ENCODE data around the gene C14orf93.

The C14orf93 gene, protein sequence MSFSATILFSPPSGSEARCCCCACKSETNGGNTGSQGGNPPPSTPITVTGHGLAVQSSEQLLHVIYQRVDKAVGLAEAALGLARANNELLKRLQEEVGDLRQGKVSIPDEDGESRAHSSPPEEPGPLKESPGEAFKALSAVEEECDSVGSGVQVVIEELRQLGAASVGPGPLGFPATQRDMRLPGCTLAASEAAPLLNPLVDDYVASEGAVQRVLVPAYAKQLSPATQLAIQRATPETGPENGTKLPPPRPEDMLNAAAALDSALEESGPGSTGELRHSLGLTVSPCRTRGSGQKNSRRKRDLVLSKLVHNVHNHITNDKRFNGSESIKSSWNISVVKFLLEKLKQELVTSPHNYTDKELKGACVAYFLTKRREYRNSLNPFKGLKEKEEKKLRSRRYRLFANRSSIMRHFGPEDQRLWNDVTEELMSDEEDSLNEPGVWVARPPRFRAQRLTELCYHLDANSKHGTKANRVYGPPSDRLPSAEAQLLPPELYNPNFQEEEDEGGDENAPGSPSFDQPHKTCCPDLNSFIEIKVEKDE

DNA sequence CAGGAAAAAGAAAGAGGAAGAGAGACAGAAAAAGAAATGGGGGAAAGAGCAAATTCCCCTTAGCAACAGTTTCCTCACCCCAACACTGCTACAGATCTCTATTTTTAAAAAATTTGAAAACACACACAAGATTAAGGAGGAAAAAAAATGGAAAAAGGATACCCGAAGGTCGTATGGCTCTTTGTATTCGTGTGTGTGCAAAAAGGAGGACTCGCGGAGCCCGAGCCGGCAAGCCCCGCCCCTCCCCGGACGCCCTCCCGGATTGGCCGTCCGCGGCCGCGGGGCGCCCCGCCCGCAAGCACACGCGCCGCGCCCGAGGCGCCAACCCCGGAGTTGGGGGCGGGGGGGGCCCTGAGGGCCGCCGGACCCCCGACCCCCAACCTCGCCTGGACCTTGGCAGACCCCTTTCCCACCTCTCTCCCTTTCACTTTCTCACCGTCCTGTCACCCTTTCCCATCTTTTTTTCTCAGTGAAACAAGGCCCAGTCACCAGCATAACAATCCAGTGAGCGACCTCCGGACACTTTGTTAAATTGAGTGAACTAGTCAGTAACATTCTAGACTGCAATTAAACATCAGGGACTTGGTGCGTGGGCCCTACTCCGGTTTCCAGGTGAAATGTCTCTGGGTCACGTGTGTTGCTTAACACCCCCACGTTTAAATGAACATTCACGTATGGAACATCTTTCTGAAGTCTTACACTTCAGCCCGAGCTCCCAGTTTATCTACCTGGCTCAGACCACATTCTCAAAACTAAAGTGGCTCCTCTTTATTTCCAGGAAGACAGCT is at the start of gene C14orf93:
Gene C14orf93 (minus strand): TSS at position 205 of the 788 bp plus-strand sequence. CDS start 11,120 bp downstream, outside the sequence.
- peak; percentile 63 to 83 for DNase-seq (ENCODE audit: low read depth in 2 of 2)

DNA sequence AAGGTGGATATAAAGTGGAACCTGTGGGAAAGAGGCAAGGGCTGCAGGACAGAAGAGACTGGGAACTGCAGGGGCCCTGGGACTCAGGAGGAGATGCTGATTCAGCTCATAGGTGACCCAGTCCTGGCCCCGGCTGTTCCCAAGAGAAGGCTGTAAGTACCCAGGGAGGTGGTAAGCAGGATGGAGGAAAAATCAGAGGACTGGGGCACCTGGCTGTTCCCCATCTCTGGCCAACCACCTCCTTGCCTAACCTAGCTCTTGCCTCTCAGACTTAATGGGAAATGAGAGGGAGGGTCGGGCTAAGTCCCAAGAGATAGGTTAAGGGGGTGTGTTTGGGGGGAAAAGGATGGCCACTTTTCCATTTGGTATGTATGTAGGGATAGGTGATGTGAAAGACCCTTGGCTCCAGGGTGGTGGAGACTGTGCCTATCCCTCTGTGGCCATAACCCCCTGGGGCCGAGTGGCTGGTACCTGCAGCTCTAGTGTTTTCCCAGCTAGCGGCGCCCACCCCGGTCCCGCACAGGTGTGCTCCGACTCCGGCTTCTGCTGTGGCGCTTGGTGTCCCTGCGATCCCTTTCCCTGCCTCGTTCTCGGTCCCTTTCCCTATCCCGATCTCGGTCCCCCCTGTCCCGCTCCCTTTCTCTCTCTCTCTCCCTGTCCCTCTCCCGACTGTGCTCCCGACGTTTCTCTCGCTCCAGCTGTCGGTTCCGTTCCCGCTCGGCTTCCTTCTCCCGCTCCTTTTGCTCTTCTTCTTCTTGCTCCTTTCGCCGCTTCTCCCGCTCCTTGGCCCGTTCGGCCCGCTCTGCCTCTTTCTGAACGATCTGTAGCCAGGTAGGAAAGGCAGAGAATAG is 48.9 kb upstream of the C14orf93 start:
- no peak for DNase-seq (ENCODE audit: low read depth in 2 of 2)

DNA sequence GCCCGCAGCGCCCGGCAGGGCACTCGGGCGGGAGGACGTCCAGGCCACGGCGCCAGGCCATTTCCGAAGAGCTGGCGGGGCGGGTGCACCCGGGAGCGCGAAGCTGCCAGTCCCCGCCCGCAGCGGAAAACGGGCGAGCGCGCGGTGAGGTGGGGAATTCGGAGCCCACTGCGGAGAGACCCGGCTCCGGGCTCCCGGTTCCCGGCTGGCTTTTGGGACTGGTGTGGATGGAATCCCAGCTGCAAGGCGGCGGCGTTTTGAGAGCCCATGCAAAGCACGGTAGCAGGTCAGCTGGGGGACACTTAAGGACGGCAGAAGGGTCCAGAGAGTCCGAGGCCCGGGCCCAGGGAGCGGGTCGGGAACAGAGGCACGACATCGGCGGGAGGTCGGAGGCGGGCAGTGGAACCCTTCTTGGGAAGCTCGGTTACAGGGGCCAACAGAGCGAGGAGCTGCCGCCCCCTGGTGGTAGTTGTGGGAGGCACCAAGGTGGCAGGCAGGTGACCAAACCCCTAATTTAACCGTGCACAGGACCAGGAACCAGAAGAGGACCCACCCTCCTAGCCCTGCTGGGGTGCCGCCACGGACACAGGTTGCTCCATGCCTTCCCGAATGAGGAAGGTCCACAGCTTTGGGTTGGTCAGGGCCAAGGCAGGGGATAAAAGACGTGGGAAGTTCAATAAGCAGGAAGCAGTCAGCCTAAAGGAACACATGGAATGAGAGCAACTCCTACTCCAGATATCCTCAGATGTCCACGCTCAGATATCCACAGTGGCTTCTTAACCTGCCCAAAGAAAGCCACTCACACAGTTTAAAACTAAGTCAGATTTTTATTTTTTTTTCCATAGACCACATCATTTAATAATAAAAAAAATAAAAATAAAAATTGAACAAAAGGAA is 48.1 kb upstream of the C14orf93 start:
- peak; percentile 73 to 83 for DNase-seq (ENCODE audit: low read depth in 2 of 2)

- peak in 1 of 2 donors; percentile 47 for DNase-seq (ENCODE audit: low read depth in 2 of 2)
Measured at GRCh38 chr14:23056956-23057756, 47.2 kb upstream of the C14orf93 start, which contains the start of gene CDH24. CDH24 (minus strand) TSS chr14:23057520; CDS start chr14:23055733, 1,787 bp downstream.

- peak; percentile 34 to 44 for DNase-seq (ENCODE audit: low read depth in 2 of 2)
Measured at GRCh38 chr14:23056145-23056955, 46.4 kb upstream of the C14orf93 start.

DNA sequence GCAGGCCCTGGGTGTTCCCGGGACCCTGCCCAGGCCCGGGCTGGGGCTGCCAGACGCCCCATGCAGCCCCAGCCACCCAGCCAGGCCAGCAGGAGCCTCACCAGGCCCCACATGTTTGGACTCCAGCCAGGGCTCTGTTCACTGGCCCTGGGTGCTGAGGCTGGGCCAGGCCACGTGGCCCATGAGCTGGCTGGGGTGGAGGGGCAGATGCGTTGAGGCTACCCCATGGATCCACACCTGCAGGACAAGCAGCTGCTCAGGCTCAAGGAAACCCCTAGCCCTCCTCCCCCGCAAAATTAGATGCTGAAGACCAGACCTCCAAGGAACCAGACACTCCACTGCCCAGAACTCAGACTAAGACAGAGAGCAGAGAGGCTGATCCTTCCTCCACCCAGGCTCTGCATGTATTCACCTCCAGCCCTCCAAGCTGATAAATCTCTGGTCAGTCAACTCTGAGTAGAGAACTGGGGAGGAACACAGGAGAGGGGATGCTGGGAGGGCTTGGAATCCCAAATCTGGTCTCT is 45.7 kb upstream of the C14orf93 start:
- no peak for DNase-seq (ENCODE audit: low read depth in 2 of 2)

GRCh38 chr14:23055147-23055550 is 45.2 kb upstream of the C14orf93 start:
- no peak for DNase-seq (ENCODE audit: low read depth in 2 of 2)

- DNase-seq (ENCODE audit: low read depth in 2 of 2) = no peak
Measured at GRCh38 chr14:23054000-23054811, 44.3 kb upstream of the C14orf93 start.

DNA sequence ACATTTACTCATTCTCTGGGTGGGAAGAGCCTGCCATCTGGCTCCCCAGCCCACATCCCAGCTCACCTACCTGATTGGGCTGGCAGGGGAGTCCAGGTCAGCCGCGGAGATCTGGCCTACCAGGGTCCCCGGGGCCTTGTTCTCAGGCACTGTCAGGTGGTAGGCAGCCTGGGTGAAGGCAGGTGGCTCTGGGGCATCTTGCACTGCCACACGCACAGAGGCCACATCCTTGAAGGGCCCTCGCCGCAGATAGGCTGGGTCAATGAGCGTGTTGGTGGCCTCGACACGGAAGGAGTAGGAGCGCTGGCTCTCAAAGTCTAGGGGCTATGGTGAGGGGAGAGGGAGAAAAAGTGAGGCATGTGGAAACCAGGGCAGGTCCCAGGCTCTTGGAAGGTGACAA is 43.5 kb upstream of the C14orf93 start:
- DNase-seq (ENCODE audit: low read depth in 2 of 2) = no peak

DNA sequence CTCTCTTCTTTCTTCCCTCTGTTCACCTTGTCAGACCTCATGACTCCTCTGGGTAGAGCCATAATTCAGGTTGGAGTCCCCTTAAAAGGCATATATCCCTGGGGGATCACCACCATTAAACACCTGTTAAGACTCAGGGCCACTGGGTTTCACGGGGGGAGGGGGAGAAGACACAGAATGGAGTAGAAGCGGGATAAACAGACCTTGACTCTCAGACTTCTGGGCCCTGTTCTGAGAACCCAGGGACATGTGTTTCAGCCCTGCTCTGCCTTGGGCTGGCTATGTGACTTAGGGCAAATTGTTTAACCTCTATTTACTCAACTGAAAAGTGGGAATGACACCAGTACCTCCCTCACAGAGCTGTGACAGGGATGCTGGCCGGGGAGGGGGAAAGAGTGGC is 42.7 kb upstream of the C14orf93 start:
- no peak for DNase-seq (ENCODE audit: low read depth in 2 of 2)

- no peak for DNase-seq (ENCODE audit: low read depth in 2 of 2)
Measured at GRCh38 chr14:23052182-23052623, 42.3 kb upstream of the C14orf93 start.

DNA sequence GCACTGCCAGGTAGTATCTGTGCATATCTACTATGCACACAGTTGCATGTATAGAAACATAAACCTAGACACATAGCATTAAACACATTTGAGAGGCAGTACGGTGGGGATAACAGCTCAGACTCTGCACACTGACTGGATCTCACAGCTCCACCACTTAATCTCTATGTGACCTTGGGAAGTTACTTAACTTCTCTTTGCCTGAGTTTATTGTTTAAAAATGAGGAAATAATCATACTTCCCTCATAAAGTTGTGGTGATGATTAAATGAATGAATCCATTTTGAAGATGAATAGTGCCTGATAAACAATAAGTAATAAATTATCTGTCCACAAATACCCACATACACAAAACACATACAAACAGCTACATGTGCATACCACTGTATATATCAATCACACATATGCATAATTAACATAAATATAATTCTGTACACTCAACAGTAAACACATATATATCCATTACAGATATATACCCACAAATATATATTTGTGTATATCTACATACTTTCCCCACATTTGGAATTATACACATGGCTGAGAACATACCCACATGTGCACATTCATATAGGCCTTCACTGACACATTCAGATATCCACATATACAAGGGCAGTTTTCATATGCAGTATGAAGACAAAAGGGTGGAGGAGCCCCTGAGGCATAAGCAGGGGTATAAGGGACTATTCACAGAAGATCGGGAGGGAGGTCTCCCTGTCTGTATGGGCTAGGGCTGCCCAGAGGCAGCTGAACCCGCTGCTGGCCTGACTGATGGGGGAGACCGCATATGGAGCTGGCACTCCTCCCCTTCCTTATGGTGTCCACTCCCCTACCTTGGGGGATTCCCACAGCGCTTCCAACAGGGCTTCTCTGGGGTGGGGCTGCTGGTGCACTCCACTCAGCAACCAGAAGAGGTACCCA is 41.5 kb upstream of the C14orf93 start:
- DNase-seq (ENCODE audit: low read depth in 2 of 2) = no peak

- no peak for DNase-seq (ENCODE audit: low read depth in 2 of 2)
Measured at GRCh38 chr14:23049011-23049410, 39.1 kb upstream of the C14orf93 start.

- DNase-seq (ENCODE audit: low read depth in 2 of 2) = no peak
Measured at GRCh38 chr14:23047751-23048693, 38.1 kb upstream of the C14orf93 start.

DNA sequence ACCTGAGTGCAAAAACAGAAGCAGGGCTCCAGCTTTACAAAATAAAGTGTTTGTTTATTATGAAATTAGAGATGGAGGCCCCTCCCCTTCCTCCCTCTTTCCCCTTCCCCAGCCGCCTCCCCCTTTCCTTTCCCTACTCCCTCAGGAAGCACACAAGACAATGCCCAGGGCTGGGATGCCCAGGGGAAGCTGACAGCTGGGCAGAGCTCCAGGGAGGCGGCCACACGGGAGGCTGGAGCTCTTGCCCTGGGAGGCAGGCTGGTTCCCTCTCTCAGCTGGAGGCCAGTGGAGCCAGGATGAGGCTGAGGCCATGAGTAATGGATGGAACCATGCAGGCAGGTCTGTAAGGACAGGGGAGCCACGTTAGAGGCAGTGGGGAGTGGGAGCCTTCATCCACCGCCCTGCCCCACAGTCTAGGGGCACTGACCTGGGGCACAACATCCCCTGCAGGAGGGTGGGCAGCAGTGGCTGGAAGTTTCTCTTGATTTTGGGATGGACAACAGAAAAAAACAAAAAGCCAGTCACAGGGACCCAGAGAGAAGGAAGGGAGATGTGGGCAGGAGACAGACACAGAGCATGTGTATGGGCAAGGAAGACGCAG is 37.2 kb upstream of the C14orf93 start:
- no peak for DNase-seq (ENCODE audit: low read depth in 2 of 2)

Measured in stimulated activated CD4-positive, alpha-beta T cell treated with anti-CD3 and anti-CD28 coated beads, Interleukin-15, amount 100 ng/mL, for 48 hours (primary cell).